Left lung (tissue), 10 donors: Measurements from ENCODE around the gene AWAT2. TPM values are rescaled to one million over a fixed set of nuclear protein-coding genes. Genes with fewer than 3 reads are reported as not detected.

Experiments
- ATAC-seq: fragments of 200-7000 bp; cut with Tn5 transposase; one replicate; pipeline ENCODE4 v1.9.1; 2020; ENCODE audit warnings: moderate library complexity
- DNase-seq, 4 donors: peaks; one replicate each; pipeline ENCODE4 v3.0.0-alpha.2; 2013 to 2020
- H3K27ac ChIP-seq, 2 donors: fragments of 200-600 bp; sonication (generic) in 1 of 2; one replicate each; pipeline versions ENCODE4 v1.5.0 to v1.8.0; 2020 to 2021
- H3K27me3 ChIP-seq, 2 donors: fragments of 200-600 bp; sonication (generic) in 1 of 2; one replicate each; pipeline versions ENCODE4 v1.5.0 to v1.8.0; 2020 to 2021
- H3K36me3 ChIP-seq, 2 donors: fragments of 200-600 bp; sonication (generic) in 1 of 2; one replicate each; pipeline versions ENCODE4 v1.5.0 to v1.8.0; 2020 to 2021
- H3K4me1 ChIP-seq, 2 donors: fragments of 200-600 bp; one replicate each; pipeline ENCODE4 v1.8.0; 2021
- H3K4me3 ChIP-seq, 2 donors: fragments of 200-600 bp; sonication (generic) in 1 of 2; one replicate each; pipeline versions ENCODE4 v1.5.0 to v1.8.0; 2020 to 2021; ENCODE audit warnings: mild to moderate bottlenecking in 1 of 2
- H3K9me3 ChIP-seq, 2 donors: fragments of 200-600 bp; sonication (generic) in 1 of 2; one replicate each; pipeline versions ENCODE4 v1.5.0 to v1.8.0; 2020 to 2021
- CTCF ChIP-seq, 2 donors: fragments of 200-600 bp; sonication (generic) in 1 of 2; IDR thresholded peaks; one replicate each; pipeline versions ENCODE4 v1.5.0 to v1.8.0; 2021; ENCODE audit warnings: antibody characterized with exemption in 2 of 2
- intact Hi-C, 2 donors: fragments of 100-400 bp; cut with DNase I; formaldehyde crosslinking; loops; one replicate each; pipeline versions ENCODE4 v1.11.2 to v1.14.2; 2022
- polyA plus RNA-seq, 6 donors: library from polyadenylated mRNA; unstranded; fragments of 120-200 nt; gene quantifications; one replicate each; pipeline ENCODE4 v1.2.1, GENCODE V29; 2013; ENCODE audit not compliant: insufficient read length in 6 of 6
- total RNA-seq, 2 donors: library from RNA; stranded (reverse); fragmentation: NEBNext Ultra II Directional; extraction: Animal tissue kit (Norgen Biotek cat#: 25700); gene quantifications; one replicate each; pipeline ENCODE4 v1.2.1, GENCODE V29; 2021
- donor health status: DM: no; HTN: yes; CAD: no.
- donor health status: DM: no; HTN: no; CAD: no.

AWAT2 gene
- total and polyA plus RNA-seq, 8 donors, result not detected

DNA sequence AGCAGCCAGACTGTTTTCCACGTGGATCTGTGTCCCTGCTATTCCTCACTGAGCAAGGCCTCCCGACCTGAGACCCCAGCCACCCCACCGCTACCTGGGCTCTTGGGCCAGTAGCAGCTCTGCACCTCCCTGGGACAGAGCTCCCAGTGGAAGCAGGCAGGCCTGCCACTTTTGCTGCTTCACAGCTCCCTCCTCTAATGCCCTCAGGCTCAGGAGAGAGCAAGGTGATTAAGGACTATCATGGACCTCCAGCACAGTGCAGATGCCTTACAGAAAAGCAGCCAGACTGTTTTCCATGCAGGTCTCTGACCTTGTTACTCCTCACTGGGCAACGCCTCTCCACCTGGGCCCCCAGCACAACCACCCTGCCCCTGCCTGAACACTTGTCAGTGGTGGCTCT, 37.0 kb downstream of the AWAT2 start:
- no peaks in the 10 kb centered on the region for H3K36me3 ChIP-seq
- DNase-seq (no peak), ATAC-seq (no peak)
- no peaks in the 10 kb centered on the region for H3K9me3 ChIP-seq
- H3K27ac ChIP-seq, result no peak overlapping the region
- peaks cover 0 to 7% of the 10 kb centered on the region in 2 donors for H3K27me3 ChIP-seq
- H3K4me3 ChIP-seq, result no peak overlapping the region
- no peak for TF ChIP-seq CTCF (IDR thresholded peaks at IDR 0.05)
- H3K4me1 ChIP-seq, result no peaks in the 10 kb centered on the region
- intact Hi-C loops, result no loop called here

DNA sequence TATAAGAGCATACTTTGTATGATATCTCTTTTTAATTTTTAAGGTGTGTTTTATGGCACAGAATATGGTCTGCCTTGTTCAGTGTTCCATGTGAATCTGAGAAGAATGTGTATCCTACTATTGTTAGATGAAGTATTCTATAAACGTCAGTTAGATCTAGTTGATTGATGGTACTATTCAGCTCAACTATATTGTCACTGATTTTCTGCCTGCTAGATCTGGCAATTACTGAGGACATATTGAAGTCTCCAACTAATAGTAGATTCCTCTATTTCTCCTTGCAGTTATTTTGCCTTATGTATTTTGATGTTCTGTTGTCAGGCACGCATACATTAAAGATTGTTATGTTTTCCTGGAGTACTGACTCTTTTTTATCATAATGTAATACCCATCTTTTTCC, 39.8 kb downstream of the AWAT2 start:
- intact Hi-C loops, result no loop called here
- no peak overlapping the region for H3K27ac ChIP-seq
- H3K9me3 ChIP-seq, result no peaks in the 10 kb centered on the region
- ATAC-seq, result no peak
- peaks cover 0 to 7% of the 10 kb centered on the region in 2 donors for H3K27me3 ChIP-seq
- no peaks in the 10 kb centered on the region for H3K4me1 ChIP-seq
- H3K36me3 ChIP-seq, result no peaks in the 10 kb centered on the region
- no peak overlapping the region for H3K4me3 ChIP-seq
- DNase-seq, result no peak
- no peak for TF ChIP-seq CTCF (IDR thresholded peaks at IDR 0.05)

DNA sequence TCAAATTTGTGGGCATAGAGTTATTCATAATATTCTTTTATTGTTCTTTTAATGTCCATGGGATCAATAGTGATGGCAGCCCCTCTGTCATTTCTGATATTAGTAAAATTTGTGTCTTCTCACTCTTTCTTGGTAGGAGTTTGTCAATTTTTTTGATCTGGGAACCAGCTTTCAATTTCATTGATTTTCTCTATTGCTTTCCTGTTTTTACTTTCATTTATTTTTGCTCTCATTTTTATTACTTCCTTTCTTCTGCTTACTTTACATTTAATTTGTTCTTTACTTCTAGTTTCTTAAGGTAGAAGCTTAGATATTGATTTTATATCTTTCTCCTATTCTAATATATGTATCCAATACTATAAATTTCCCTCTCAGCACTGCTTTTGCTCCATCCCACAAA, 40.7 kb downstream of the AWAT2 start:
- H3K4me3 ChIP-seq, result no peak overlapping the region
- DNase-seq (no peak), ATAC-seq (no peak)
- H3K27ac ChIP-seq, result no peak overlapping the region
- TF ChIP-seq CTCF (IDR thresholded peaks at IDR 0.05), result no peak
- H3K27me3 ChIP-seq, result peaks cover 0 to 7% of the 10 kb centered on the region in 2 donors
- no peaks in the 10 kb centered on the region for H3K36me3 ChIP-seq
- H3K9me3 ChIP-seq, result no peaks in the 10 kb centered on the region
- no peaks in the 10 kb centered on the region for H3K4me1 ChIP-seq
- intact Hi-C loops, result no loop called here

DNA sequence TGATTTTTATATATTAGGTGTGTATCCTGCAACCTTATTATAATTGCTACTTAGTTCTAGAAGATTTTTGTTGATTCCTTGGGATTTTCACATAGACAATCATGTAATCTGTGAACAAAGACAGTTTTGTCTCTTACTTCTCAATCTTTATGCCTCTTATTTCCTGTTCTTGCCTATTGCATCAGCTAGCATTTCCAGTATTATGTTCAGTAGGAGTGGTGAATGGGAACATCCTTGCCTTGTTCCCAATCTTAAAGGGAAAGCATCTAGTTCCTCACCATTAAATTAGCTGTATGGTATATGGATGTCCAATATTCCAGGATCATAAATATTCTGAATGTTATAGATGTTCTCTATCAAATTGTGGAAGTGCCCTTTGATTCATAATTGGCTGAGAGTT, 41.8 kb downstream of the AWAT2 start:
- Histone ChIP-seq H3K4me3 (no peak overlapping the region), H3K4me1 (no peaks in the 10 kb centered on the region), H3K27me3 (peaks cover 0 to 7% of the 10 kb centered on the region in 2 donors), H3K27ac (no peak overlapping the region), H3K36me3 (no peaks in the 10 kb centered on the region), H3K9me3 (no peaks in the 10 kb centered on the region)
- no peak for TF ChIP-seq CTCF (IDR thresholded peaks at IDR 0.05)
- DNase-seq (no peak), ATAC-seq (no peak)
- intact Hi-C loops, result no loop called here

DNA sequence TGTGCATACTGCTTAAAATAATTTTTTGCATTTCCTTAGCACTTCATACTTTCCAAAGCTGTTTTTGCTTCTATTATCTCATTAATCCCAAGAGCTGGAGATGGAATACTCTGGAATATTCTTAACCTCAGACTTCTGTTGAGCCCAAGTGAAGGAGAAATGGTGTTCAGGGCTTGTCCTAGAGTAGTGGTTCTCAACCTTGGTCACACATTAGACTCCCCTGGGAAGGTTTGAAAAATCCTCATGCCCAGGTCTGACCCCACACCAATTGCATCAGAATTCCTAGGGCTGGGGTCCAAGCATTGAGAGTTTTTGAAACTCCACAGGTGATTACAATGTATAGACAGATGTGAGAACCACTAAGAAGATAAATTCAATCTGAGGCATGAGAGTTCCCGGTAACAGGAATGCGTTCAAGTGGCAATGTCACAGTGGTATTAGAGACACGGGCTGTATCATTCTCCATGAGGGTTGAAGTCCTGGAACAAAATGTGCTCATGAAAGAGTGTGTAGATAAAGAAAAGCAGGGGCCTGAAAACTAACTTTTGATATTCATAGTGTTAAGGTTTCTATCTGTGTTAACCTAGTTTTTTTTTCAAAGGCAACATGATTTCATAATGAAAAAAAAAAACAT, 47.9 kb downstream of the AWAT2 start:
- ATAC-seq (no peak), DNase-seq (no peak)

More for the DNA sequence above, 47.9 kb downstream of the AWAT2 start:
- H3K27me3 ChIP-seq, result no peaks in the 10 kb centered on the region
- no peak overlapping the region for H3K27ac ChIP-seq
- TF ChIP-seq CTCF (IDR thresholded peaks at IDR 0.05), result no peak
- intact Hi-C loops, result no loop called here
- no peaks in the 10 kb centered on the region for H3K4me1 ChIP-seq
- no peaks in the 10 kb centered on the region for H3K36me3 ChIP-seq
- no peak overlapping the region for H3K4me3 ChIP-seq
- H3K9me3 ChIP-seq, result no peaks in the 10 kb centered on the region
